HL-60/S4 (cell line): ENCODE results near the gene NOD2.

Source experiments
- in situ Hi-C: fragments of 300-500 bp; cut with MboI; formaldehyde crosslinking; loops from 2 replicates; pipeline ENCODE4 v1.14.3; 2022; ENCODE audit warnings: low sequenced_read_pairs

The NOD2 gene

DNA sequence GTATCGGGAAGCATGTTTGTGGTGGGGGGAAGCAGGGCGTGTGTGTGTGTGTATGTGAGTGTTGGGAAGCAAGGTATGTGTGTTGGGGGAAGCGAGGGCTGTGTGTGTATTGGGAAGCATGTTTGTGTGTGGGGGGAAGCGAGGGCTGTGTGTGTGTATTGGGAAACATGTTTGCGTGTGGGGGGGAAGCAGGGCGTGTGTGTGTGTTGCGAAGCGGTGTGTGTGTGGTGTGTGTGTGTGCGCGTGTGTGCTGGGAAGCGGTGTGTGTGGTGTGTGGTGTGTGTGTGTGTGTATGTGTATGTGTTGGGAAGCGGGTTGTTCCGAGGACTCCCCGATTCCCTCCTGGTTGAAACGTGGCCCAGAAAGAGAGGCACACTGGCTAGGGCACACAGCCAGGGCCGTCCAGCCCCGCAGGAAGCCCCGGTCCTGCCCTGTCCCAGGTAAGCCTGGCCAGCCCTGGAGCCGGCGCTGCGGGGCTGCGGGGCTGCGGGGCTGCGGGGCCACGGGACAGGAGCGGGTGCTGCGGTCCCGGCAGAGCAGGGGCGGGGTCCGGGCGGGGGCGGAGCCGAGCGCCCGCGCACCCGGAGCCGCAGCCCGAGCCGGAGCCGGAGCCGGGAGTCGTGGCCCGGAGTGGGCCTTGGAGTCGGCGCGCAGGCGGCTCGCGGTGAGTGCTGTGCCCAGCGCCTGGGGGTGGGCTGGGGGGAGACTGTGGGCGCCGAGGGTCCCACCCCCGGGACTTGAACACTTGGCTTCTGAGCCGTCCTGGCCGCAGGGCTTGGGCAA, at the start of gene NOD2:
Gene NOD2 (plus strand): TSS at position 608 of the 783 bp plus-strand sequence. CDS start 5,890 bp downstream, outside the sequence.
- in situ Hi-C loops, result no loop called here

DNA sequence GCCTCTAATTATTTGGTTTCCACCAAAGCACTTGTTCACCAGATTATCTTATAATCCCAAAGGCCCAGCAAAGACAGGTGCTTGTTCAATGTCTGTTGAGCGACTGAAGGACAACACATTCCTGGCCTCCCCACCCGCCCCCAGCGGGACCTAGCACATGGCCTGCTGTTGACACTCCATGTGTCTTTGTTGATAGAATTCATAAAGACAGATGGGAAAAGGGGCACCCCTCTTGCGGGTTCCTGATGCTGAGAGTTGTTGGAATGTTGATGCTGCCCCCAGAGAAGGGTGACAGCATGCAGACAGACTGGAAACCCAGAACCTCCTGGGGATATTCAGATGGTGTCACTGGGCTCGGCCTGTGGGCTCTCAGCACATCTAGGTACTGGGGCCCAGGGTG, 49.2 kb upstream of the NOD2 start:
- in situ Hi-C loops, result no loop called here

DNA sequence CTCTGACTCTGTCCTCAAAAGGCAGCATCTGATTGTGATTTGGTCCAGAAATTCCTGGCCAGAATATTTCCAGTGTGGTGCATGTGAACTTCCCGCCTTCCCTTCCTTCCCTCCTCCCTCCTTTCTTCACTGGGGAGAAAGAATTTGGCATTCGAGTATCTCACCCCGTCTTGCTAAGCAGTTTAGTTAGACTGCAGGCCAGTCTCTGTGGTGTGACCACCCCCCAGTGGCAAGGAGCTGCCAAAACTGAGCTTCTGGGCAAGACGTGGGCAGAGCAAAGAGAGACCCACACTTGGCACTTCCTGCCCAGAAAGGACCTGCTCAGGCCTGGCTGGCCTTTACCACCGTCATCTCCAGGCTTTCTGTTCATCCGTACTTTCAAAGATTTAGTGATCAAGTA, 48.7 kb upstream of the NOD2 start:
- in situ Hi-C loops, result no loop called here

DNA sequence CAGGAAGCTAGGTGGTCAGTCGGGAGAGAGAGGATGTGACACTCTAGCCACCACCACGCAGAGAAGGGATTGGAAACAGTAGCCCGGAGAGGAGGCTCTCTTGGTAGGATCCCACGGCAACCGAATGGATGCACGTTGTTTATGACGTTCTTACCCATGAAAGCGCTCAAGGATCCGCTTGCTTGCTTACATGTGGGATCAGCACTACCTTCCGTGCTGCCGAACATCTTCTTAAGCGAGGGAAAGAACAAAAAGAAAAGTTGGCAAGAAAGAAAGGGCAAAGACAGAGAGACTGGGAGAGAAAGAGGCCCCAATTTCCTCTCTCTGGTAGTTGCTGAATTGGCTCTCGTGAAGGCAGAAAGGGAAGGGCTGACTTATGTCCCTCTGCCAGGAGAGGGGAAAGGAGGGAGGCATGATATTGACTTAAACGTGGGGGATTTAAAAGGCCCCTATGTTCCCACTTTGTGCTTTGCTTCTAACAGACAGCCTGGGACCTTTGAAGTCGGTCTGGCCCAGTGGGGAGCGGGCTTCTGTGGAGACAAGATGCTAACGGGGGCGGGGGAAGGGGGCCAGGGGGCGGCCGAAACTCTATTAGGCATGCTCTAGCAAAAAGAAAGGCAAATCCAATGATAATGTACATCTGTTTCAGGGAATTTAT, 47.7 kb upstream of the NOD2 start:
- in situ Hi-C loops, result no loop called here

DNA sequence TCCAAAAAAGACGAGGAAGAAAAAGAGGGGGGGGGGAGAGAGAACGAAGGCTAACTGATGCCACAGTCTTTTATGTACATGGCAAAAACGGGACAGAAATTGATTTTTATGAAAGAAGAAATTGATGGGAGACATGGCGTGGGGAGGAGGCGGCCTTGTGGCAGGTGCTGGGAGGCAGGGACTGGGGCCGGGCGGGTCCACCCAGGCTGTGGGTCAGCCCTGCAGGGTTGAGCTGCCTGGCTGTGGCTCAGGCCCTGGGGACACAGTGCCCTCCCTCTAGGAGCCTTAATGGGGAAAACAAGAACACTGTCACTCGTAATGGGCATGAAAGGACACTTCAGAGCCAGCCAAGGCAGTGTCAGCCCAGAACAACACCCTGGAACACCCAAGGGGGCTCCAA, 47.1 kb upstream of the NOD2 start:
- in situ Hi-C loops, result no loop called here

GRCh38 chr16:50651835-50652438, 41.5 kb upstream of the NOD2 start:
- in situ Hi-C loops, result loop anchor here (25.0 kb wide), 1 partner anchor 265 kb away; no protein-coding TSS in a partner anchor

DNA sequence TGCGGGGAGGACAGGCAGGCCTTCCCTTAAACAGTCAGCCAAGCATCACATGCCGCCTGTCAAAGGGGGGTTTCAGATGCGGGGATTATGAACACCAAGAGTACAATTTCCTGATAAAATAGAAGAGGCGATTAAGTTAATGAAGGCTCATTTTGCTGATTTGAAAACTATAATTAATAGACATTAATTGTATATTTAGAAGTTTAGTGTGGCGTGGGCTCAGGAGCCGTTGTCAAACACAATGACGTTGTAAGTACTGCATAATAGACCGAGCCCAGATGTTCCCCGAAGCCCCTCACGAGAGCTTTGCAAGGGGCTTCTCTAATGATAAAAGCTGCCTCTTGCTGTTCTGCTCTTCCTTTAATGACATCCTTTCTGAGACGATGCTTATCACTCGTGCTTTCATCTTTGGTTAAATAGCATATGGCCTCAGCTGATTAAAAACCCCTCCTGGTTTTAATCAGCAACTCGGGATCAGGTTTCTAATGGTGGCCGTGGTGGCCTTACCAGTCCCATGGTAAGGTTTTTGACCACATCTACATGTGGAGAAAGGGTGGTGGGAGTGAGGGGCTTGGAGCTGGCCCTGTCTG, 40.5 kb upstream of the NOD2 start:
- in situ Hi-C loops, result loop anchor here (25.0 kb wide), 1 partner anchor 266 kb away; no protein-coding TSS in a partner anchor

DNA sequence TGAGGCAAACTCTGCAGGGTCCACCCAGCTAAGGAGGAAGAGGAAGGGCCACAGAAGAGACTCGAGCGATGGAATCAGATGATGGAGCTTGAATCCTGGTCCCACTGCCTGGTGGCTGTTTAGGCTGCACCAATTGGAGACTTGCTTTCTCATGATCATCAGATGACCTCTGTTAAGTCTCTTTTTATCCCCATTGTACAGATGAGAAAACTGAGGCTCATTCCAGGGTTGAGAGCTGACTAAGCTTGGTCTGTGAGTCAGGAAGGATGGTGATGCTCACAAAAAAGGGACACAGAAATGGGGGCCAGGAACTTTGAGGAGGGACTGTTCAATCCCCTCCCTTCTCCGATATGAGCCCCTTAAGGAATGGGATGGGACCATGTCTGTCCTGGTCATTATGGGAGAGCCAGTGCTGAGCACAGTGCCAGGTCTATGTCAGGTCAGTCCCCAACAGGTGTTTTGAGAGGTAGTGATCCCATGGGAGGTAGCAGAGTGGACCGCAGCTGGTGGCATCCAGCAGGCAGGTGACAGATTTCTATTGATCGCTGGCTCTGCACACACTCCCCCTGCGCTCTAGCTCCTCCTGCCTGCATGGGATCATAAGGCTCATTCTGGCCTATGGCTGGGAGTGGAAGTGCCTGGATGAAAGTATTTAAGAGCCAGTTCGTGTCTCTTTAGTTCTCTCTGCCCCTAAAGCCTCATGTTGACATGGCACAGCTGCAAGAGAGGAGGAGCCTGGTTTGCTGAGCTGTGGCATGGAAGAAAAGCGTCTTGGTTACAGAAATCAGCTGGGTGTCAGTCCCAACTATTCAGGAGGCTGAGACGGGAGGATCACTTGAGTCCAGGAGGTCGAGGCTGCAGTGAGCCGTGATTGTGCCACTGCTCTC, 39.5 kb upstream of the NOD2 start:
- in situ Hi-C loops, result loop anchor here (25.0 kb wide), 1 partner anchor 267 kb away; no protein-coding TSS in a partner anchor

DNA sequence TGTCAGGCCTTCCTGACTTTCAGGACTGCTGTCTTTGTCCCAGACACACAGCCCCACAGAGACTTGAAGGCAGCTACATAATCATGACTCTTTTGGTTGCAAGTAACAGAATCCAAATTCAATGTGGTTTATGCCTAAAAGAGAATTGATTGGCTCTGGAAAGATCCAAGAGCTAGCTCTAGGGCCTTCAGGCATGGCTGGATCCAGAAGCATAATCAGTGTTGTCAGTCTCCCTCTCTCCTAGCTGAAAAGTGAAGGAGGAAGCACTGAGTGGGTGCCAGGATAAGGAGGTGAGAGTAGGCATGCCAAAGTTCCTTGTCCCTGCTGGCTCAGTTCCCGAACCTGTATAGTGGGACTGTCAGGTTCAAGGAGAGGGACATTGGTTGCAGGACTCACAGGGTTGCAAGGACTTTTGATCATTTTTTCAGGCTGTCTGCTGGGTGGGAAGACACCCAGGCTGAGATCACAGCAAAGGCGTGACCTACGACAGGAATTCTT, 37.8 kb upstream of the NOD2 start:
- in situ Hi-C loops, result loop anchor here (25.0 kb wide), 1 partner anchor 268 kb away; no protein-coding TSS in a partner anchor

DNA sequence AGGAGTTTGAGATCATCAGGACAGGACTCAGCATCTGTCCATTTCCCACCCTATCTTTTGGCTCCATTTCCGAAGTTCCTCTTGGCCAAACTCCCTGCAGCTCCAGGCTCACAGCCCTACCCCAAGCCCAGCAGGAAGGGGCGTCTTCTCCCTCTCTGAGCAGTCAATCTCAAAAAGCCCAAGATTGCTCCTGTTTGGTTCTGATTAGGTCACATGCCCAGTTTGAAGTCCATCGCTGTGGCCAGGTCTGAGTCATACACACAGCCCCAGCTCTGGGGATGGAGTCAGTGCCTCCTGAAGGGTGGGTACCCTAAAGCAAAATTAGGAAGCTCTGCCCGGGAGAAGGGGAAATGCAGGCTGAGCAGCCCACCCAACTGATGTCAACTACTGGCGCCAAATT, 36.2 kb upstream of the NOD2 start:
- in situ Hi-C loops, result loop anchor here (25.0 kb wide), 1 partner anchor 270 kb away; no protein-coding TSS in a partner anchor

DNA sequence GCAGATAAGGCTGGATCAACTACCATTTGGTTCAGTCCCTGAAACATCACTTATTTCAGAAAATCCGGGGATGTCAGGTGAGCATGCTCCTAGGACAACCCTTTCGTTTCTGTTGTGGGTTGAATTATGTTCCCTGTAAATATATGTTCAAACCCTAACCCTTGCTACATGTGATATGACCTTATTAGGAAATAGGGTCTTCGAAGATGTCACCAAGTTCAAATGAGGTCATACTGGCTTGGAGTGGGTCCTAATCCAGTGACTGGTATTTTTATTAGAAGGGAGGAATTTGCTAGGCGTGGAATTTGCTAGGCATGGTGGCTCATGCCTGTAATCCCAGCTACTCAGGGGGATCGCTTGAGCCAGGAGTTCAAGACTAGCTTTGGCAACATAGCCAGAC, 33.6 kb upstream of the NOD2 start:
- in situ Hi-C loops, result loop anchor here (10.0 to 25.0 kb wide), 2 partner anchors 273 to 445 kb away; no protein-coding TSS in a partner anchor

DNA sequence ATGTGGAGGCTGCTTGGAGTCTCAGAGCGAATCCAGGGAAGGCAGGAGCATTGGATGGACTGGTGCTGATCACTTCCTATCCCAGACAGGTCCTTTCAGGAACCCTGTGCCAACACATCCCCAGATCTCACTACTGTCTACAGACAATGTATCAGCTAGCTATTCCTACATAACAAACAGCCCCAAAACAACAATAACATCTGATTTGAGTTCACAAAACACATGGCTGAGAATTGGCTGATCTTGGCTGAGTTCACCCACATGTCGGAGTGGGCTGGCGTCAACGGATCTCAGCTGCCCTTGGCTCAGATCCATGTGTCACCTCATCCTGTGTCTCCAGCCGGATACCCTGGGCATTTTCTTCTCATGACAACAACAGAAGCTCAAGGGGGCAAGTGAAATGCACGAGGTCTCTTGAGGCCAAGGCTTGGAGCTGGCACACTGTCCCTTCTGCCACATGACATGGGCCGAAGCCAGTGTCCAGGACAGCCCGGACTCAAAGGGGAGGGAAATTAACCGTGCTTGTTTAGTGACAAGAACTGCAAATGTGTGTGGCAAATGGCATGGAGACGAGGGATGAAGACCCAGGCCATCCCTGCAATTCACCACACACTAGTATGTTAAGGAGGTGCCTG, 31.0 kb upstream of the NOD2 start:
- in situ Hi-C loops, result loop anchor here (10.0 to 25.0 kb wide), 2 partner anchors 275 to 448 kb away; no protein-coding TSS in a partner anchor

DNA sequence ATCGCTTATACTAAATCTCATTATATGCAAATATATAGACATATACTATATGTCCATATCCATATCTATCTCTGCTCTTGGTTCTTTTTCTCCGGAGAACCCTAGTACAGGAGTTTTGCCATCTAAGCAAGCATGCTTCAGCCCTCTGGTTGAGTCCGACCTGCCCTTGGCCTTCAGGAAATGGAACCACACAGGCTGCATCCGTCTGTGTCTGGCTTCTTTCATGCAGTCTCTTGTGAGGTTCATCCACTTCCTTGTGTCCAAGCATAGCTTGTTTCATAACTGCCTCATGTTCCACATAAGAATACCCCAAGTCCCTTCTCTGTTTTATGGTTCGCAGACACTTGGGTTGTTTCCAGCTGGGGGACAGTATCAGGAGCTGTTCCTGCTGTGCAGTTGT, 29.1 kb upstream of the NOD2 start:
- in situ Hi-C loops, result loop anchor here (10.0 to 25.0 kb wide), 2 partner anchors 277 to 449 kb away; no protein-coding TSS in a partner anchor

GRCh38 chr16:50665128-50665878, 28.1 kb upstream of the NOD2 start:
- in situ Hi-C loops, result loop anchor here (10.0 to 25.0 kb wide), 2 partner anchors 278 to 451 kb away; no protein-coding TSS in a partner anchor

DNA sequence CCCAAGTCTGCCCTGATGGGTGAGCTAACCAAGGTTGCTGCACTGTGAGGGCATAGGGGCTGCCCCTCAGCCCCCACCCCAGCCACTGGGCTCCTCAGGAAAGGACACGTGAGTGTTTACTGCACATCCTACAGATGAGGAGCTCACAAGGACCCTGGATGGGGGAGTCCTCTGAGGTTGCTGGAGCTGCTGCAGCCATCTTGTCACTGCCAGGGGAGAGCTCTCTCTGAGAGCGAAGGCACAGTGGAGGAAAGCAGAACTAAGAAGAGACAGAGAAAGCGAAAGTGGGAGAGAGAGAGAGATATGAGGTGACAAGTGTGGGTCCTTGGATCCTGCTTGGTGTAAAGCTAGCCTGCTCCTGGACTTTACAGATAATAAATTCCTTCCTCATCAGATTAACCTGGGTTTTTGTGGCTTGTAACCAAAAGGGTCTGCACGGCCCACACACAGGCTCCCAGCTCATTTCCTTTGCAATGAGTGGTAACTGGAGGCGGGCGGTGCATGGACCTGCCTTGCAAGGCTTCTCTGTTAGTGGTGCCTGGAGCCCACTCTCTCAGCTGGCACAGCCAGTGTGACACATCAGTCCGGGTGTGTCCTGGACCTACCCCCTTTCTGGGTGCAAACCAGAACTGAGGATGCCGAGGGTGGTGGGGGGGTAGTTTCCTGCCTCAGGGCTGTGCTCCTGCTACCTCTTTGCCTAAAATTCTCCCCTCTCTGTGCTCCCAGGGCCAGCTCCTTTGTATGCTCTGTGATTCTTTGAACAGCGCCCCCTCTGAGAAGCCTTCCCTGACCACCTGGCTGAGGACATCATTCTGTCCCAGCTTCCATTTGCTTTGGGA, 26.5 kb upstream of the NOD2 start:
- in situ Hi-C loops, result loop anchor here (10.0 to 25.0 kb wide), 2 partner anchors 280 to 452 kb away; no protein-coding TSS in a partner anchor

- in situ Hi-C loops, result loop anchor here (10.0 to 25.0 kb wide), 2 partner anchors 280 to 453 kb away; no protein-coding TSS in a partner anchor
These were observed 25.7 kb upstream of the NOD2 start for GRCh38 chr16:50667497-50668367.
